ENCODE measurements around the gene ATP5PF.
"Not testable (repeated sequence)": the region's sequence is repeated elsewhere in the genome, so short reads cannot be mapped to it uniquely, and the experiment has no call there.

ATP5PF gene

DNA sequence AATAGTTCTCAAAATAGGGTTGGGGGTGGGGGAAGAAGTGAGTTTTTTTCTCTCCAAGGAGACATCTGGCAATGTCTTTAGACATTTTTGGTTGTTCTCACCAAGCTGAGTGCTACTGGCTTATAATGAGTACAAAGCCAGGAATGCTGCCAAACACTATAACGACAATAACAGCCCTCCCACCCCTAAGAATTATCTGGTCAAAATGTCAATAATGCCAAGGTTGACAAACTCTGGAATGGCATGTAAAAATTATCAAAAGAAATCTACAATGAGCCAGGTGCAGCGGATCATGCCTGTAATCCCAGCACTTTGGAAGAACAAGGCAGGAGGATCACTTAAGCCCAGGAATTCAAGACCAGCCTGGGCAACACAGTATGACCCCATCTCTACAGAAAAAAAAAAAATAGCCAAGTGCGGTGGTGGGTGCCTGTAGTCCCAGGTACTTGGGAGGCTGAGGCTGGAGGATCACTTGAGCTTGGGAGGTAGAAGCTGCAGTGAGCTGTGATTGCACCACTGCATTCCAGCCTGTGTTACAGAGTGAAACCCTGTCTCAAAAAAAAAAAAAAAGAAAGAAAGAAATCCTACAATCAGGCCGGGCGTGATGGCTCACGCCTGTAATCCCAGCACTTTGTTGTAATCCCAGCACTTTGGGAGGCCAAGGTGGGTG lies 2.5 kb downstream of the ATP5PF start:
- Histone ChIP-seq H3K4me3 (ENCODE audit: insufficient read depth, low read depth, low read length) (no peak overlapping the region), H3K9me3 (ENCODE audit: control insufficient read depth, low read length) (no peaks in the 10 kb centered on the region), H3K4me1 (ENCODE audit: control insufficient read depth, insufficient read depth, low read length) (peaks cover 8% of the 10 kb centered on the region), H3K27ac (ENCODE audit: insufficient read depth, low read depth, low read length, poor library complexity, severe bottlenecking) (no peak overlapping the region), H3K36me3 (ENCODE audit: control insufficient read depth, insufficient read depth, low read length) (peaks cover 16% of the 10 kb centered on the region), H3K27me3 (ENCODE audit: control insufficient read depth, insufficient read depth, low read length, poor library complexity, severe bottlenecking) (no peaks in the 10 kb centered on the region)
- 90 to 91% methylated on average over 6 of the region's 6 CpGs for WGBS, 2 experiments

- H3K27me3 ChIP-seq (ENCODE audit: control insufficient read depth, insufficient read depth, low read length, poor library complexity, severe bottlenecking): no peaks in the 10 kb centered on the region
- H3K9me3 ChIP-seq (ENCODE audit: control insufficient read depth, low read length): no peaks in the 10 kb centered on the region
- no peak overlapping the region for H3K27ac ChIP-seq (ENCODE audit: insufficient read depth, low read depth, low read length, poor library complexity, severe bottlenecking)
- H3K4me1 ChIP-seq (ENCODE audit: control insufficient read depth, insufficient read depth, low read length): no peaks in the 10 kb centered on the region
- 92 to 93% methylated on average over 3 of the region's 3 CpGs for WGBS, 2 experiments
- peaks cover 28% of the 10 kb centered on the region for H3K36me3 ChIP-seq (ENCODE audit: control insufficient read depth, insufficient read depth, low read length)
- no peak overlapping the region for H3K4me3 ChIP-seq (ENCODE audit: insufficient read depth, low read depth, low read length)
Observed at GRCh38 chr21:25722631-25723030, 12.1 kb downstream of the ATP5PF start.

DNA sequence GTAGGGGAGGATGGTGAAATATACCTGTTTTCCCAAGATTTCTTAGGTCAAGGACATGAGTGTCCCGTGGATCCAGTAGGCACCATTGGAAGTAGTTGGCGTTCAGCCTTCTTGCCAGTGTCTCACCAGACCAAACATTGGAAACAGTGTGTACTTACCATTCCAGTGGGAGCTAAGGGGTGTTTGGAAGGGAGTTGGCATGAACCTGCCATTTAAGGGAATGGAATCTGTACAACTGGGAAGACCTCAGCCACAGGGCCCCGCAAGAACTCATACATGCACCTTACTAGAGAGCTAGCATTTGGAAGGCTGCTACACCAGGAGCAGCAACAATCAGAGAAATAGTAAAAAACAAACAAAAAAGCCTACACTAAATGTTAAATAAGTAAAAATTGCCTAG lies 12.7 kb downstream of the ATP5PF start:
- Histone ChIP-seq H3K9me3 (ENCODE audit: control insufficient read depth, low read length) (no peaks in the 10 kb centered on the region), H3K4me3 (ENCODE audit: insufficient read depth, low read depth, low read length) (no peak overlapping the region), H3K27ac (ENCODE audit: insufficient read depth, low read depth, low read length, poor library complexity, severe bottlenecking) (no peak overlapping the region), H3K27me3 (ENCODE audit: control insufficient read depth, insufficient read depth, low read length, poor library complexity, severe bottlenecking) (no peaks in the 10 kb centered on the region), H3K36me3 (ENCODE audit: control insufficient read depth, insufficient read depth, low read length) (peaks cover 25% of the 10 kb centered on the region), H3K4me1 (ENCODE audit: control insufficient read depth, insufficient read depth, low read length) (no peaks in the 10 kb centered on the region)
- 95 to 97% methylated on average over 3 of the region's 3 CpGs for WGBS, 2 experiments

DNA sequence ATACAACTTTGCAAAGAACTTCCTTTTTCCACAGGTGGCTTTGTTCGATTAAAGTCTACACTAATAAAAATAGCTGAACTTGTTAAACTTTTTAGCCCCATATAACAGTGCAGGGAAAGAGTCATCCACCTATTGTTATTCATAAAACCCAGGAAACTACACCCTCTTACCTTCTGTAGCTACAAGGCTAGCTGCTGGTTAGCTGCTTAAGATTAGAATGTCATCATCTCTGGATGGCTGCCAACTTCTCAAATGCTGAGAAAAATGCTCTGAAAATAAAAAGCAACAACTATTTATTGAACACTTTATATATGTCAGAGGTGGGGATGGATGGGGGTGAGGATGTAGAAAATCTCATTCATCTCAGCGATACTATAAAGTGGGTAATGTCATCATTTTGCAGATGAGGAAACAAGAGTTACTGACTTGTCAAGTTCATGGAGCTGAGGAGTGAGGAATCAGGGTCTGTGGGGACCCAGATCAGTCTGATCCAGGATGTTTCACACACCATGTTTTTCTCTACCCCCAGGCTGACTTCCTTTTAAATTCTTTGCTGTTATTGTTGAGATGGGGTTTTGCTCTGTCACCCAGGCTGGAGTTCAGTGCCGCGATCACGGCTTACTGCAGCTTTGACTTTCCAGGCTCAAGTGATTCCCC lies 17.1 kb downstream of the ATP5PF start:
- Histone ChIP-seq H3K27me3 (ENCODE audit: control insufficient read depth, insufficient read depth, low read length, poor library complexity, severe bottlenecking) (no peaks in the 10 kb centered on the region), H3K36me3 (ENCODE audit: control insufficient read depth, insufficient read depth, low read length) (peaks cover 5% of the 10 kb centered on the region), H3K27ac (ENCODE audit: insufficient read depth, low read depth, low read length, poor library complexity, severe bottlenecking) (no peak overlapping the region), H3K4me1 (ENCODE audit: control insufficient read depth, insufficient read depth, low read length) (no peaks in the 10 kb centered on the region), H3K9me3 (ENCODE audit: control insufficient read depth, low read length) (no peaks in the 10 kb centered on the region), H3K4me3 (ENCODE audit: insufficient read depth, low read depth, low read length) (no peak overlapping the region)
- 95 to 97% methylated on average over 5 of the region's 5 CpGs for WGBS, 2 experiments

DNA sequence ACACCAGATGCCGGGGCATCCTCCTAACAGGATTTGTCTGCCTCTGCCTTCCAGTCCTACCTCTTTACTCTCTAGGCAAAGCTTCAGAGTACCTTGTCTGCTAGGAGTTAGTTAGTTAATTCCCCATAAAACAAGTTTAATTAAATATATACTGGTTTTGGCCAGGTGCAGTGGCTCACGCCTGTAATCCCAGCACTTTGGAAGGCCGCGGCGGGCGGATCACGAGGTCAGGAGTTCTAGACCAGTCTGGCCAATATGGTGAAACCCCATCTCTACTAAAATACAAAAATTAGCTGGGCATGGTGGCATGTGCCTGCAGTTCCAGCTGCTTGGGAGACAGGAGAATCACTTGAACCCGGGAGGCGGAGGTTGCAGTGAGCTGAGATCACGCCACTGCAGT lies 20.6 kb downstream of the ATP5PF start:
- not testable (repeated sequence) for H3K27ac ChIP-seq (ENCODE audit: insufficient read depth, low read depth, low read length, poor library complexity, severe bottlenecking); H3K4me3 ChIP-seq (ENCODE audit: insufficient read depth, low read depth, low read length); H3K9me3 ChIP-seq (ENCODE audit: control insufficient read depth, low read length); H3K27me3 ChIP-seq (ENCODE audit: control insufficient read depth, insufficient read depth, low read length, poor library complexity, severe bottlenecking); H3K36me3 ChIP-seq (ENCODE audit: control insufficient read depth, insufficient read depth, low read length); H3K4me1 ChIP-seq (ENCODE audit: control insufficient read depth, insufficient read depth, low read length)
- WGBS, 2 experiments: 90 to 93% methylated on average over 9 to 10 of the region's 10 CpGs

DNA sequence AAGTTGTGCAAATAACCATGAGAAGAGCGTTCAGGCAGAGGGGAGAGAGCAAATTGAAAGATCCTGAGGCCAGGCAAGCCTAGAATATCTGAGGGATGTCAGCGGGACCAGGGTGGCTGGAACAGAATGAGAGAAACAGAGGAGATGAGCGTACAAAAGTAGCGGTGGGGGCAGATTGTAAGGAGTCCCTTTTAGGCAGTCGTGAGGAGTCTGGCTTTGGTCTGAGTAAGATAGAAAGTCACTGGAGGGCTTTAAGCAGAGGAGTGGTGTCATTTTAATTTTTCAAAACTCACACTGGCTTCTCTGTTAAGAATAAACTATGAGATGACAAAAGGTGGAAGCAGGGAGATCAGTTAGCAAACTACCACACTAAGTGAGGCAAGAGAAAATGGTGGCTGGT lies 24.2 kb downstream of the ATP5PF start:
- Histone ChIP-seq H3K4me1 (ENCODE audit: control insufficient read depth, insufficient read depth, low read length) (no peaks in the 10 kb centered on the region), H3K4me3 (ENCODE audit: insufficient read depth, low read depth, low read length) (no peak overlapping the region), H3K27ac (ENCODE audit: insufficient read depth, low read depth, low read length, poor library complexity, severe bottlenecking) (no peak overlapping the region), H3K9me3 (ENCODE audit: control insufficient read depth, low read length) (no peaks in the 10 kb centered on the region), H3K27me3 (ENCODE audit: control insufficient read depth, insufficient read depth, low read length, poor library complexity, severe bottlenecking) (no peaks in the 10 kb centered on the region), H3K36me3 (ENCODE audit: control insufficient read depth, insufficient read depth, low read length) (no peaks in the 10 kb centered on the region)
- 84 to 87% methylated on average over 5 of the region's 5 CpGs for WGBS, 2 experiments

- 87% methylated on average over 5 of the region's 5 CpGs for WGBS, 2 experiments
- H3K27me3 ChIP-seq (ENCODE audit: control insufficient read depth, insufficient read depth, low read length, poor library complexity, severe bottlenecking): no peaks in the 10 kb centered on the region
- H3K4me3 ChIP-seq (ENCODE audit: insufficient read depth, low read depth, low read length): no peak overlapping the region
- no peak overlapping the region for H3K27ac ChIP-seq (ENCODE audit: insufficient read depth, low read depth, low read length, poor library complexity, severe bottlenecking)
- no peaks in the 10 kb centered on the region for H3K36me3 ChIP-seq (ENCODE audit: control insufficient read depth, insufficient read depth, low read length)
- H3K9me3 ChIP-seq (ENCODE audit: control insufficient read depth, low read length): no peaks in the 10 kb centered on the region
- no peaks in the 10 kb centered on the region for H3K4me1 ChIP-seq (ENCODE audit: control insufficient read depth, insufficient read depth, low read length)
Observed at GRCh38 chr21:25709684-25710265, 24.9 kb downstream of the ATP5PF start.

DNA sequence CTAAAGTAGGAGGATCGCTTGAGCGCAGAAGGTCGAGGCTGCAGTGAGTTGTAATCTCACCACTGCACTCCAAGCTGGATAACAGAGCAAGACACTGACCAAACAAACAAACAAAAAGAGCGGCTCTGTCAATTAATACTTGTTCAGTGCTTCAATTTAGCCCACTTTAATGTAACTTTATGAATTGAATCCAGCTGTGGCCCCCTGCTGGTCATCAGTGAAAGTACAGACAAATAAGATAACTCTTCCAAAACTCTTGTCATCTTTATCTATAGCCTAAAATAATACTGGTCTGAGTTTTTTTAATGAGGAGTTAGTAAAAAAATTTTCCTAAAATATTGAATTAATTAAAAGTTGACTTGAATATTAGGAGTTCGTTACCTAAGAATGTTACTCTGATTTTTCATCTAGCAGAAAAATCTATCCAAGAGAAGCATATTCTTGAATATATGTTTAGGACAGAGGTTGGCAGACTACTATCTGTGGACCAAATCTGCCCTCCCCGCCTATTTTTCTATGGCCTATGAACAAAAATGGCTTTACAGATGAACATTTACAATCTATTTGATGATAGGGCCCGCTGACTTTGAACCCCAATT lies 26.1 kb downstream of the ATP5PF start:
- Histone ChIP-seq H3K4me1 (ENCODE audit: control insufficient read depth, insufficient read depth, low read length) (no peaks in the 10 kb centered on the region), H3K9me3 (ENCODE audit: control insufficient read depth, low read length) (no peaks in the 10 kb centered on the region), H3K27ac (ENCODE audit: insufficient read depth, low read depth, low read length, poor library complexity, severe bottlenecking) (no peak overlapping the region), H3K4me3 (ENCODE audit: insufficient read depth, low read depth, low read length) (no peak overlapping the region), H3K36me3 (ENCODE audit: control insufficient read depth, insufficient read depth, low read length) (no peaks in the 10 kb centered on the region), H3K27me3 (ENCODE audit: control insufficient read depth, insufficient read depth, low read length, poor library complexity, severe bottlenecking) (no peaks in the 10 kb centered on the region)
- 72 to 74% methylated on average over 5 to 7 of the region's 7 CpGs for WGBS, 2 experiments

DNA sequence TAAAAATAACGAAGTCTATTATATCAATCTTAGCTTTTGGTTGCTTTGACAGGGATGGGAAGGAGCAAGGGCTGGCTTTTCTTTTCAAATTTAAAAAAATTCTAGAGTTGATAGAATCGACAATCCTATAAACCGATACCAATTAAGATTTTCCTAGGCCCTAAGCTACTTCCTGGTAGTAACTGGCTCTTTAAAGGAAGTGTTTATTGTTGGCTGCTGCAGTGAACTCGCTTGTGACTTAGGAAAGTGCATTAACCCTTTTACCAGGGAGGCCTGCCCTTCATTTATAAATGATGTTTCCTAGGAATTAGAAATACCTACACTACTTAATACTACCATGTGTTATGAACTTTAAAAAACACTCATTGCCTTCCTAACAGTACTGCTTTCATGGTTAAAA lies 33.2 kb downstream of the ATP5PF start:
- Histone ChIP-seq H3K4me1 (ENCODE audit: control insufficient read depth, insufficient read depth, low read length) (no peaks in the 10 kb centered on the region), H3K4me3 (ENCODE audit: insufficient read depth, low read depth, low read length) (no peak overlapping the region), H3K27me3 (ENCODE audit: control insufficient read depth, insufficient read depth, low read length, poor library complexity, severe bottlenecking) (no peaks in the 10 kb centered on the region), H3K9me3 (ENCODE audit: control insufficient read depth, low read length) (no peaks in the 10 kb centered on the region), H3K36me3 (ENCODE audit: control insufficient read depth, insufficient read depth, low read length) (peaks cover 1% of the 10 kb centered on the region), H3K27ac (ENCODE audit: insufficient read depth, low read depth, low read length, poor library complexity, severe bottlenecking) (no peak overlapping the region)
- 50 to 94% methylated on average over 1 to 4 of the region's 4 CpGs for WGBS, 2 experiments

DNA sequence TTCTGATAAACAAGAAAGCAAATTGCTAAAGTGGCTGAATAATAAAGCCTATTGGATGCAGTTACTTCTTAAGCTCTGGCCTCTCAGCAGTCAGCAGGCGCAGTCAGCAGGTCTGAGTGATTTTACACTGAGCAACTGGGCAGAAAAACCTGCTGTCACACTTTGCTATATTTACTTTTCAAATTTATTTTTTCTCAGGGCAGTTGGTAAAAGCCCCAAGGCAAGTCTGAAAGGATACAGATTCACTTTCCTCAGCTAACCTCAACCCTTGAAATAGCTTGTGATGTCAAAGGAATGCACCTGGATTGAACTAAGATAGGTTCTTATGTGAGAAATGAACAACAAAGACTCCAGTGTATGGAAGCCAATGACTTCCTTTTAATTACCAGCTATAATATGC lies 34.0 kb downstream of the ATP5PF start:
- Histone ChIP-seq H3K4me1 (ENCODE audit: control insufficient read depth, insufficient read depth, low read length) (no peaks in the 10 kb centered on the region), H3K36me3 (ENCODE audit: control insufficient read depth, insufficient read depth, low read length) (peaks cover 4% of the 10 kb centered on the region), H3K27me3 (ENCODE audit: control insufficient read depth, insufficient read depth, low read length, poor library complexity, severe bottlenecking) (no peaks in the 10 kb centered on the region), H3K9me3 (ENCODE audit: control insufficient read depth, low read length) (no peaks in the 10 kb centered on the region), H3K27ac (ENCODE audit: insufficient read depth, low read depth, low read length, poor library complexity, severe bottlenecking) (no peak overlapping the region), H3K4me3 (ENCODE audit: insufficient read depth, low read depth, low read length) (no peak overlapping the region)
- WGBS, 2 experiments: 86 to 98% methylated on average over 1 of the region's 1 CpG
